Type B pancreatic cell (in vitro differentiated cells): ENCODE results near the gene LURAP1L. TPM values are rescaled to one million over a fixed set of nuclear protein-coding genes. Genes with fewer than 3 reads are reported as not detected.

Experiments used
- DNase-seq: peaks from one replicate; pipeline ENCODE4 v3.0.0; 2021; ENCODE audit warnings: mixed read lengths; ENCODE audit not compliant: unreplicated experiment; ENCODE audit errors: extremely low spot score
- H3K27ac Mint-ChIP-seq: 2 replicates; pipeline ENCODE4 v1.8.0; 2021; ENCODE audit warnings: mild to moderate bottlenecking, mixed read lengths
- H3K27me3 Mint-ChIP-seq: 2 replicates; pipeline ENCODE4 v1.8.0; 2021; ENCODE audit warnings: mixed read lengths
- H3K36me3 Mint-ChIP-seq: 2 replicates; pipeline ENCODE4 v1.8.0; 2021; ENCODE audit warnings: mixed read lengths
- H3K4me1 Mint-ChIP-seq: one replicate; pipeline ENCODE4 v1.8.0; 2021; ENCODE audit warnings: mixed read lengths; ENCODE audit not compliant: unreplicated experiment
- H3K4me3 Mint-ChIP-seq: 2 replicates; pipeline ENCODE4 v1.8.0; 2021; ENCODE audit warnings: mild to moderate bottlenecking, mixed read lengths
- H3K9me3 Mint-ChIP-seq: 2 replicates; pipeline ENCODE4 v1.8.0; 2021; ENCODE audit warnings: mixed read lengths
- long read RNA-seq: library from polyadenylated mRNA; unstranded; transcript quantifications from one replicate; pipeline ENCODE4 v2.0.0, GENCODE V29; 2020
- total RNA-seq: library from RNA; stranded (reverse); gene quantifications from 2 replicates; pipeline ENCODE4 v1.2.1, GENCODE V29; 2021; ENCODE audit warnings: low replicate concordance
- TF ChIP-seq, protein P1 (sequence below): fragments of 200-600 bp; sonication (generic); conservative IDR thresholded peaks from 2 replicates; pipeline ENCODE4 v1.5.0; 2021; ENCODE audit warnings: antibody characterized with exemption, mild to moderate bottlenecking

LURAP1L gene, protein sequence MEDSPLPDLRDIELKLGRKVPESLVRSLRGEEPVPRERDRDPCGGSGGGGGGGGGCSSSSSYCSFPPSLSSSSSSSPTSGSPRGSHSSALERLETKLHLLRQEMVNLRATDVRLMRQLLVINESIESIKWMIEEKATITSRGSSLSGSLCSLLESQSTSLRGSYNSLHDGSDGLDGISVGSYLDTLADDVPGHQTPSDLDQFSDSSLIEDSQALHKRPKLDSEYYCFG
- 8.7 and 15.9 TPM in 2 replicates for total RNA-seq
- long read RNA-seq, partial matches to known transcripts, result 0 of 5 reads
- long read RNA-seq, other reads (novel, unspliced or antisense), result 2 of 5 reads

DNA sequence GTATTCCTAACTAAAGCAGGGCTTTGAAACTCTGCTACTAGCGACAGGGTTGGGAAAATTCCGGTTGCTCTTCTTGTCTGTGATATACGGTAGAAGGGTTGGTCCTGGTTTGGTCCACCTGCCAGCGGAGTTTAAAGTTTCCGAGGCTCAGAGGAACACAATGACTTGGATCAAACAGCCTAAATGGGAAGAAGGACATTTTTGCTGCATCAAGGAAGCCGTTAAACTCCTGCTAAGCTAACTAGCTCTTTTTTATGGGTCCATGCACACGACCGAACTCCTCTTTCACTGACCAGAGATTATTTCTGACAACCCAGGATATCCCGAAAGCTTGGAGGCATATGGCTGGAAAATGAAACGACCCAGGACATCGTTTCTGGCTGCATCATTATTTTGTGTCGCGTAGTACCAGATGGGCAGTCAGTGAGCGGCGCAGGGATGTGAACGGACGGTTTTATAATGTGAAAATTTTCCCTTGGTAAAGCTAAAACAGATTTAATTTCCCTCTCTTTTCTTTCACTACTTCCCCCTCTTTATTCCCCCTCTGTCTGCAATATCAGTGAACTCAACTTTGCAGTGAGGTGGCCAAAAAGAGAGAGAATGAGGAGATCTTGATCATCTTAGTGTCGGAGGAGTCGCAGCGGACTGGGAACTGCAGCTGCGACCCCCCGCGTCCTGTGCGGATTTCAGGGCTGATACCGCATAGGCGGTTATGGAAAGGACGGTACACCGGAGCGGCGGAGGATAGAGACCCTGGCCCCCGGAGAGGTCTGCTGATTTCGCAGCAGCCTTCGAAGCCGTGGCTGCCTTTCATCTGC lies at the start of gene LURAP1L:
Gene LURAP1L, plus strand, starts transcription at position 160 of the 818 bp plus-strand sequence. CDS start 696 bp downstream, outside the sequence.
- Mint-ChIP-seq H3K4me3 (peak within 1 kb of the TSS; percentile 96), H3K9me3 (no peaks in the 10 kb centered on the region), H3K27me3 (no peaks in the 10 kb centered on the region), H3K27ac (peak within 1 kb of the TSS; percentile 89), H3K4me1 (peaks cover 7% of the 10 kb centered on the region), H3K36me3 (peaks cover 5% of the 10 kb centered on the region)
- DNase-seq, result no peak
- TF ChIP-seq, protein P1, sequence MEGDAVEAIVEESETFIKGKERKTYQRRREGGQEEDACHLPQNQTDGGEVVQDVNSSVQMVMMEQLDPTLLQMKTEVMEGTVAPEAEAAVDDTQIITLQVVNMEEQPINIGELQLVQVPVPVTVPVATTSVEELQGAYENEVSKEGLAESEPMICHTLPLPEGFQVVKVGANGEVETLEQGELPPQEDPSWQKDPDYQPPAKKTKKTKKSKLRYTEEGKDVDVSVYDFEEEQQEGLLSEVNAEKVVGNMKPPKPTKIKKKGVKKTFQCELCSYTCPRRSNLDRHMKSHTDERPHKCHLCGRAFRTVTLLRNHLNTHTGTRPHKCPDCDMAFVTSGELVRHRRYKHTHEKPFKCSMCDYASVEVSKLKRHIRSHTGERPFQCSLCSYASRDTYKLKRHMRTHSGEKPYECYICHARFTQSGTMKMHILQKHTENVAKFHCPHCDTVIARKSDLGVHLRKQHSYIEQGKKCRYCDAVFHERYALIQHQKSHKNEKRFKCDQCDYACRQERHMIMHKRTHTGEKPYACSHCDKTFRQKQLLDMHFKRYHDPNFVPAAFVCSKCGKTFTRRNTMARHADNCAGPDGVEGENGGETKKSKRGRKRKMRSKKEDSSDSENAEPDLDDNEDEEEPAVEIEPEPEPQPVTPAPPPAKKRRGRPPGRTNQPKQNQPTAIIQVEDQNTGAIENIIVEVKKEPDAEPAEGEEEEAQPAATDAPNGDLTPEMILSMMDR, result no peak

DNA sequence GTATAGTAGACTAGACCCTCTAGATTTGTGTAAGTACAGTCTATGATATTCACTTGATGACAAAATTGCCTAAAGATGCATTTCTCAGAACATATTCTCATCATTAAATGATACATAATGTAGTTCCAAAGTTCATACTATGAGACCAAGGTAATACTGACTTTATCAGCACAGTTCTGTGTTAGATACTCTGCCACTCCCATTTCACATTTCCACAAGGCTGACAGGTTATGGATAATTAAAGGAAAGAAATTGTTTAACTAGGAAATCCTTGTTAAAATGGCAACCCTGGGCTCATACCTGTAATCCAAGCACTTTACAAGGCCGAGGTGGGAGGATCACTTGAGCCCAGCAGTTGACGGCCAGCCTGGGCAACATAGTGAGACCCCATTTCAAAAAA lies 48.0 kb upstream of the LURAP1L start:
- TF ChIP-seq, protein P1, result no peak
- H3K36me3 Mint-ChIP-seq, result no peaks in the 10 kb centered on the region
- no peaks in the 10 kb centered on the region for H3K27me3 Mint-ChIP-seq
- no peaks in the 10 kb centered on the region for H3K4me1 Mint-ChIP-seq
- no peaks in the 10 kb centered on the region for H3K9me3 Mint-ChIP-seq
- no peak overlapping the region for H3K4me3 Mint-ChIP-seq
- H3K27ac Mint-ChIP-seq, result no peak overlapping the region
- DNase-seq, result no peak

DNA sequence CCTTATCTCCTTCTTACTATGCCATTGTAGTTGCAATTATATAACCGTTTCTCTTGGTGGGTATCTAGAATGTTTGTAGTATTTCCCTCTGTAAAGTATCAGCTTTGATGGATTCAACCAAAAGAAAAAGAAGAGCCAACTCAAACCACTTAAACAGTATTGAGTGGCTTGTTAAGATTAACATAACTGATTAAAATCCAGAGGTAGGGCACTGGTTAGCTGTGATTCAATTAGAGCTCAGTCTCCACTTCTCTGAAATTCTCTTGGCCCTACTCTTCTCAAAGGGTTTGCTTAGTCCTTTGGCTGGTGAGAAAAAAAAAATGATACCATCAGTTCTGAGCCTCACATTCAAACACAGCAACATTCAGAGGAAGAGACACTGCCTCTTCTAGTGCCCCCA lies 44.6 kb upstream of the LURAP1L start:
- DNase-seq, result no peak
- Mint-ChIP-seq H3K36me3 (no peaks in the 10 kb centered on the region), H3K4me1 (no peaks in the 10 kb centered on the region), H3K27ac (no peak overlapping the region), H3K27me3 (no peaks in the 10 kb centered on the region), H3K4me3 (no peak overlapping the region), H3K9me3 (no peaks in the 10 kb centered on the region)
- TF ChIP-seq, protein P1, result no peak

DNA sequence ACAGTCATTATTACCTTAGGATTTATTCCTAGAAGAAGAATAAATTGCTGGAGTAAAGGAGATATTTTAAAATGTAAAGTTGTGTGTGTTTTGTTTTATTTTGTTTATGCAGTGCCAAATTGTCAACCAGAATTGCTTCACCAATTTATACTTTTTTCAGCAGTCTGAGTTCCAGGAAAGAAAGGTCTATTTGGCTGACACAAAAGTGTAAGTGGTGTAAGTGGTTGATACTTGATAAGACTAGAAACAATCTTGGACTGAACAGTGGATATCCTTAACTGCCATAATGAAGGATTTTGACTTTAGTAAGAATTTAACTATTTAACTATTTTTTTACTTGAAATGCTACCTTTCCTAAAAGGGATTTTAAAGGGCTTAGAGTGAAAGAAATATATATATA lies 43.9 kb upstream of the LURAP1L start:
- TF ChIP-seq, protein P1, result no peak
- DNase-seq, result no peak
- H3K36me3 Mint-ChIP-seq, result no peaks in the 10 kb centered on the region

DNA sequence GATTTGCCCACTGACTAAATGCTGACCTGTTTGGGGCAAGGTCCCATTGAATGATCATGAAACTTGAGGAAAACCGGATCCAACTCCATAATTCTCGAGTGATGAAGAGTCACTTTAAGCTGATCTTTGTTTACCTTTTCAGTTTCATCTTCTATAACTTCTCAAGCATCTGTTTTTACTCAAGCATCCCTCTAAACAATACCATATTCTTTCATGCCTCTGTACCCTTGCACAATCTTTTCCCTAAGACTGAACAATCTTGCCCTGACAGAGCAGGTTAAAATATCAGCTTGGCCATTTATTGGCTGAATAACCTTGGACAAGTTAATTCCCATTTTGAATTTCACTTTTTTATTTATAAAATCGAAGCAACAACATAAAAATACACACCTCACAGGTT lies 41.8 kb upstream of the LURAP1L start:
- no peak overlapping the region for H3K4me3 Mint-ChIP-seq
- H3K27ac Mint-ChIP-seq, result no peak overlapping the region
- H3K27me3 Mint-ChIP-seq, result no peaks in the 10 kb centered on the region
- H3K9me3 Mint-ChIP-seq, result no peaks in the 10 kb centered on the region
- TF ChIP-seq, protein P1, result no peak
- H3K36me3 Mint-ChIP-seq, result no peaks in the 10 kb centered on the region
- no peak for DNase-seq
- peaks cover under 1% of the 10 kb centered on the region for H3K4me1 Mint-ChIP-seq

More for the DNA sequence above, 43.9 kb upstream of the LURAP1L start:
- no peak overlapping the region for H3K4me3 Mint-ChIP-seq
- H3K4me1 Mint-ChIP-seq, result no peaks in the 10 kb centered on the region
- no peak overlapping the region for H3K27ac Mint-ChIP-seq
- H3K27me3 Mint-ChIP-seq, result no peaks in the 10 kb centered on the region
- no peaks in the 10 kb centered on the region for H3K9me3 Mint-ChIP-seq
